WTC11 (cell line): ENCODE measurements around the gene ANK2.

ENCODE experiments used
- CBFB ChIP-seq: sonication (generic); formaldehyde crosslinking; IDR thresholded peaks from 2 replicates; pipeline ENCODE4 v1.8.1; 2022; ENCODE audit warnings: mild to moderate bottlenecking, low read depth, missing genetic modification reagents
- CREM ChIP-seq: sonication (generic); formaldehyde crosslinking; IDR thresholded peaks from 2 replicates; pipeline ENCODE4 v1.8.1; 2022; ENCODE audit warnings: mild to moderate bottlenecking, missing genetic modification reagents, moderate library complexity
- ESRRA ChIP-seq: sonication (generic); formaldehyde crosslinking; IDR thresholded peaks from 2 replicates; pipeline ENCODE4 v1.8.1; 2022; ENCODE audit warnings: mild to moderate bottlenecking, missing genetic modification reagents, borderline replicate concordance
- IRF2 ChIP-seq: sonication (generic); formaldehyde crosslinking; IDR thresholded peaks from 2 replicates; pipeline ENCODE4 v1.8.0; 2022; ENCODE audit warnings: low read depth, missing genetic modification reagents, borderline replicate concordance
- MXD4 ChIP-seq: fragments of 250-450 bp; sonication (Bioruptor Pico); IDR thresholded peaks from 2 replicates; pipeline ENCODE4 v1.8.0; 2021; ENCODE audit warnings: mild to moderate bottlenecking, moderate library complexity, borderline replicate concordance
- SMAD4 ChIP-seq: sonication (generic); formaldehyde crosslinking; IDR thresholded peaks from 2 replicates; pipeline ENCODE4 v1.8.0; 2022; ENCODE audit warnings: mild to moderate bottlenecking, missing genetic modification reagents
- ZNF317 ChIP-seq: sonication (generic); formaldehyde crosslinking; IDR thresholded peaks from 2 replicates; pipeline ENCODE4 v1.8.1; 2023; ENCODE audit warnings: low read depth, mild to moderate bottlenecking, moderate library complexity, missing genetic modification reagents, borderline replicate concordance
- TF ChIP-seq, protein P1 (sequence below): sonication (generic); formaldehyde crosslinking; conservative IDR thresholded peaks from 2 replicates; pipeline ENCODE4 v1.8.1; 2022; ENCODE audit warnings: mild to moderate bottlenecking, missing genetic modification reagents
- TF ChIP-seq, protein P2 (sequence below): sonication (generic); formaldehyde crosslinking; IDR thresholded peaks from 2 replicates; pipeline ENCODE4 v1.8.1; 2023; ENCODE audit warnings: mild to moderate bottlenecking, missing genetic modification reagents, moderate library complexity
- TF ChIP-seq, protein P3 (sequence below): fragments of 200-600 bp; IDR thresholded peaks from 2 replicates; pipeline ENCODE4 v1.8.0; 2022; ENCODE audit warnings: antibody characterized with exemption
- TF ChIP-seq, protein P4 (sequence below): sonication (generic); formaldehyde crosslinking; IDR thresholded peaks from 2 replicates; pipeline ENCODE4 v1.8.1; 2023; ENCODE audit warnings: mild to moderate bottlenecking, moderate library complexity, missing genetic modification reagents
- TF ChIP-seq, protein P5 (sequence below): fragments of 250-450 bp; sonication (Bioruptor Pico); IDR thresholded peaks from 2 replicates; pipeline ENCODE4 v1.9.0; 2021; ENCODE audit warnings: mild to moderate bottlenecking
- TF ChIP-seq, protein P6 (sequence below): sonication (generic); formaldehyde crosslinking; IDR thresholded peaks from 2 replicates; pipeline ENCODE4 v1.8.0; 2022; ENCODE audit warnings: missing genetic modification reagents
- TF ChIP-seq, protein P7 (sequence below): sonication (generic); formaldehyde crosslinking; IDR thresholded peaks from 2 replicates; pipeline ENCODE4 v1.8.0; 2022; ENCODE audit warnings: mild to moderate bottlenecking, missing genetic modification reagents

DNA sequence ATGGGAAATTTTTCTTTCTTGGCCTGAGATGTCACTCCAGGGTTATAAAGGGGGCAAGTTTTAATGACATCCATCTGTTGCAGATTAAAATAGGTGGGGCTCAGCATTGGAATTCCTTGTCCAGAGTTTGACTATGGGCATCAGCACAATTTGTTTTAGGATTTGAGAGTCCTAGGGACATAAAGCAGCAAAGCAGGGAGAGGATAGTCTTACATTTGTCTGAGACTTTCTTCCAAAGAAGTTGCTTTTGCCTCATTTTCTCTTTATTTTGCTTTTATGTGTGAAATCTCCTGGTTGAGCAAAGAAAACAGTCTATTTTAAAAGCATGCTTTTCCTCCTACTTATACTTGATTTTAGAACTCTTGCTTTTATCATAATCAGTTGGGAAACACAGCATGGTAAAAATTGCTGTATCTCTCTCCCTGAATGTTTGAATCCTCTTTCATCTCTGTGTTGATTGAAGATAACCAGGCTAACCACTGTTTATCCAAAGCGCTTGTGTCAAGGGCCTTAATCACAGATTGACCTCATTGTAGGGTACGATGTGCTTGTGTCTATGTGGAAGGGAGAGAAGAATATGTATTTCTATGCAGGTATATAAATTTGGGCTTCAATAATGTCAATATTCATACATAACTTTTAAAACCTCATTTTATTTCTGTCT lies 121.5 kb downstream of the ANK2 start:
- no peak for TF ChIP-seq ZNF317 (CRISPR knock-in tag)
- TF ChIP-seq, protein P1, sequence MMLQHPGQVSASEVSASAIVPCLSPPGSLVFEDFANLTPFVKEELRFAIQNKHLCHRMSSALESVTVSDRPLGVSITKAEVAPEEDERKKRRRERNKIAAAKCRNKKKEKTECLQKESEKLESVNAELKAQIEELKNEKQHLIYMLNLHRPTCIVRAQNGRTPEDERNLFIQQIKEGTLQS (CRISPR knock-in tag), result no peak
- TF ChIP-seq, protein P2, sequence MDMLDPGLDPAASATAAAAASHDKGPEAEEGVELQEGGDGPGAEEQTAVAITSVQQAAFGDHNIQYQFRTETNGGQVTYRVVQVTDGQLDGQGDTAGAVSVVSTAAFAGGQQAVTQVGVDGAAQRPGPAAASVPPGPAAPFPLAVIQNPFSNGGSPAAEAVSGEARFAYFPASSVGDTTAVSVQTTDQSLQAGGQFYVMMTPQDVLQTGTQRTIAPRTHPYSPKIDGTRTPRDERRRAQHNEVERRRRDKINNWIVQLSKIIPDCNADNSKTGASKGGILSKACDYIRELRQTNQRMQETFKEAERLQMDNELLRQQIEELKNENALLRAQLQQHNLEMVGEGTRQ (CRISPR knock-in tag), result no peak
- TF ChIP-seq, protein P3, sequence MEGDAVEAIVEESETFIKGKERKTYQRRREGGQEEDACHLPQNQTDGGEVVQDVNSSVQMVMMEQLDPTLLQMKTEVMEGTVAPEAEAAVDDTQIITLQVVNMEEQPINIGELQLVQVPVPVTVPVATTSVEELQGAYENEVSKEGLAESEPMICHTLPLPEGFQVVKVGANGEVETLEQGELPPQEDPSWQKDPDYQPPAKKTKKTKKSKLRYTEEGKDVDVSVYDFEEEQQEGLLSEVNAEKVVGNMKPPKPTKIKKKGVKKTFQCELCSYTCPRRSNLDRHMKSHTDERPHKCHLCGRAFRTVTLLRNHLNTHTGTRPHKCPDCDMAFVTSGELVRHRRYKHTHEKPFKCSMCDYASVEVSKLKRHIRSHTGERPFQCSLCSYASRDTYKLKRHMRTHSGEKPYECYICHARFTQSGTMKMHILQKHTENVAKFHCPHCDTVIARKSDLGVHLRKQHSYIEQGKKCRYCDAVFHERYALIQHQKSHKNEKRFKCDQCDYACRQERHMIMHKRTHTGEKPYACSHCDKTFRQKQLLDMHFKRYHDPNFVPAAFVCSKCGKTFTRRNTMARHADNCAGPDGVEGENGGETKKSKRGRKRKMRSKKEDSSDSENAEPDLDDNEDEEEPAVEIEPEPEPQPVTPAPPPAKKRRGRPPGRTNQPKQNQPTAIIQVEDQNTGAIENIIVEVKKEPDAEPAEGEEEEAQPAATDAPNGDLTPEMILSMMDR, result no peak
- TF ChIP-seq, protein P4, sequence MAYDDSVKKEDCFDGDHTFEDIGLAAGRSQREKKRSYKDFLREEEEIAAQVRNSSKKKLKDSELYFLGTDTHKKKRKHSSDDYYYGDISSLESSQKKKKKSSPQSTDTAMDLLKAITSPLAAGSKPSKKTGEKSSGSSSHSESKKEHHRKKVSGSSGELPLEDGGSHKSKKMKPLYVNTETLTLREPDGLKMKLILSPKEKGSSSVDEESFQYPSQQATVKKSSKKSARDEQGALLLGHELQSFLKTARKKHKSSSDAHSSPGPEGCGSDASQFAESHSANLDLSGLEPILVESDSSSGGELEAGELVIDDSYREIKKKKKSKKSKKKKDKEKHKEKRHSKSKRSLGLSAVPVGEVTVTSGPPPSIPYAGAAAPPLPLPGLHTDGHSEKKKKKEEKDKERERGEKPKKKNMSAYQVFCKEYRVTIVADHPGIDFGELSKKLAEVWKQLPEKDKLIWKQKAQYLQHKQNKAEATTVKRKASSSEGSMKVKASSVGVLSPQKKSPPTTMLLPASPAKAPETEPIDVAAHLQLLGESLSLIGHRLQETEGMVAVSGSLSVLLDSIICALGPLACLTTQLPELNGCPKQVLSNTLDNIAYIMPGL (CRISPR knock-in tag), result no peak
- no peak for TF ChIP-seq IRF2 (CRISPR knock-in tag)
- no peak for TF ChIP-seq MXD4 (CRISPR knock-in tag)
- no peak for TF ChIP-seq CREM (CRISPR knock-in tag)
- TF ChIP-seq ESRRA, result no peak
- TF ChIP-seq, protein P5, sequence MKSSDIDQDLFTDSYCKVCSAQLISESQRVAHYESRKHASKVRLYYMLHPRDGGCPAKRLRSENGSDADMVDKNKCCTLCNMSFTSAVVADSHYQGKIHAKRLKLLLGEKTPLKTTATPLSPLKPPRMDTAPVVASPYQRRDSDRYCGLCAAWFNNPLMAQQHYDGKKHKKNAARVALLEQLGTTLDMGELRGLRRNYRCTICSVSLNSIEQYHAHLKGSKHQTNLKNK (CRISPR knock-in tag), result no peak
- TF ChIP-seq, protein P6, sequence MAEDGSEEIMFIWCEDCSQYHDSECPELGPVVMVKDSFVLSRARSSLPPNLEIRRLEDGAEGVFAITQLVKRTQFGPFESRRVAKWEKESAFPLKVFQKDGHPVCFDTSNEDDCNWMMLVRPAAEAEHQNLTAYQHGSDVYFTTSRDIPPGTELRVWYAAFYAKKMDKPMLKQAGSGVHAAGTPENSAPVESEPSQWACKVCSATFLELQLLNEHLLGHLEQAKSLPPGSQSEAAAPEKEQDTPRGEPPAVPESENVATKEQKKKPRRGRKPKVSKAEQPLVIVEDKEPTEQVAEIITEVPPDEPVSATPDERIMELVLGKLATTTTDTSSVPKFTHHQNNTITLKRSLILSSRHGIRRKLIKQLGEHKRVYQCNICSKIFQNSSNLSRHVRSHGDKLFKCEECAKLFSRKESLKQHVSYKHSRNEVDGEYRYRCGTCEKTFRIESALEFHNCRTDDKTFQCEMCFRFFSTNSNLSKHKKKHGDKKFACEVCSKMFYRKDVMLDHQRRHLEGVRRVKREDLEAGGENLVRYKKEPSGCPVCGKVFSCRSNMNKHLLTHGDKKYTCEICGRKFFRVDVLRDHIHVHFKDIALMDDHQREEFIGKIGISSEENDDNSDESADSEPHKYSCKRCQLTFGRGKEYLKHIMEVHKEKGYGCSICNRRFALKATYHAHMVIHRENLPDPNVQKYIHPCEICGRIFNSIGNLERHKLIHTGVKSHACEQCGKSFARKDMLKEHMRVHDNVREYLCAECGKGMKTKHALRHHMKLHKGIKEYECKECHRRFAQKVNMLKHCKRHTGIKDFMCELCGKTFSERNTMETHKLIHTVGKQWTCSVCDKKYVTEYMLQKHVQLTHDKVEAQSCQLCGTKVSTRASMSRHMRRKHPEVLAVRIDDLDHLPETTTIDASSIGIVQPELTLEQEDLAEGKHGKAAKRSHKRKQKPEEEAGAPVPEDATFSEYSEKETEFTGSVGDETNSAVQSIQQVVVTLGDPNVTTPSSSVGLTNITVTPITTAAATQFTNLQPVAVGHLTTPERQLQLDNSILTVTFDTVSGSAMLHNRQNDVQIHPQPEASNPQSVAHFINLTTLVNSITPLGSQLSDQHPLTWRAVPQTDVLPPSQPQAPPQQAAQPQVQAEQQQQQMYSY, result no peak
- TF ChIP-seq, protein P7, sequence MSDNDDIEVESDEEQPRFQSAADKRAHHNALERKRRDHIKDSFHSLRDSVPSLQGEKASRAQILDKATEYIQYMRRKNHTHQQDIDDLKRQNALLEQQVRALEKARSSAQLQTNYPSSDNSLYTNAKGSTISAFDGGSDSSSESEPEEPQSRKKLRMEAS (CRISPR knock-in tag), result no peak
- no peak for TF ChIP-seq SMAD4 (CRISPR knock-in tag)
- TF ChIP-seq CBFB (CRISPR knock-in tag), result no peak
